HG03097 (cell line): ENCODE data around the gene DUOX1.

Experiments
- ATAC-seq: cut with Tn5 transposase; IDR thresholded peaks from one replicate; pipeline ENCODE4 v1.9.1; 2021; ENCODE audit not compliant: unreplicated experiment, low FRiP score

Gene DUOX1

GRCh38 chr15:45105586-45105985, 24.2 kb upstream of the DUOX1 start:
- ATAC-seq: no peak

- no peak for ATAC-seq
These were observed 23.6 kb upstream of the DUOX1 start for GRCh38 chr15:45106002-45106790.

GRCh38 chr15:45107941-45108630, 21.7 kb upstream of the DUOX1 start:
- ATAC-seq: no peak

- ATAC-seq: no peak
These were observed 19.5 kb upstream of the DUOX1 start for GRCh38 chr15:45110256-45110820.

GRCh38 chr15:45111390-45112142, 18.2 kb upstream of the DUOX1 start:
- ATAC-seq: no peak

- ATAC-seq: no peak
These were observed 17.6 kb upstream of the DUOX1 start for GRCh38 chr15:45112143-45112590.

- no peak for ATAC-seq
These were observed 17.0 kb upstream of the DUOX1 start for GRCh38 chr15:45112591-45113379.

GRCh38 chr15:45113380-45113990, 16.3 kb upstream of the DUOX1 start:
- ATAC-seq: no peak

- ATAC-seq: no peak
These were observed 15.6 kb upstream of the DUOX1 start, which contains the start of the genes DUOX2 and DUOXA2 for GRCh38 chr15:45114076-45114750. Gene DUOX2, minus strand, starts transcription at chr15:45114172. Its CDS starts 761 bp downstream, at chr15:45113411. Gene DUOXA2, plus strand, starts transcription at chr15:45114326. Its CDS starts 280 bp downstream, at chr15:45114606.

GRCh38 chr15:45114751-45115085, 15.1 kb upstream of the DUOX1 start:
- no peak for ATAC-seq

GRCh38 chr15:45115312-45115820, 14.4 kb upstream of the DUOX1 start:
- no peak for ATAC-seq

- ATAC-seq: no peak
These were observed 13.8 kb upstream of the DUOX1 start for GRCh38 chr15:45116006-45116481.

GRCh38 chr15:45116482-45117307, 13.1 kb upstream of the DUOX1 start:
- no peak for ATAC-seq

GRCh38 chr15:45117308-45118130, 12.3 kb upstream of the DUOX1 start:
- ATAC-seq: no peak

GRCh38 chr15:45118131-45118588, 11.6 kb upstream of the DUOX1 start:
- peak; percentile 95 for ATAC-seq

- ATAC-seq: no peak
These were observed 10.8 kb upstream of the DUOX1 start for GRCh38 chr15:45118996-45119395.
